NT2/D1 (cell line): ENCODE measurements around the gene PLA2G2C.

Experiments used
- SUZ12 ChIP-seq: IDR thresholded peaks from 2 replicates; pipeline ENCODE4 v1.6.1; 2011; ENCODE audit not compliant: insufficient read length, insufficient read depth; ENCODE audit errors: extremely low read depth
- YY1 ChIP-seq: IDR thresholded peaks from 2 replicates; pipeline ENCODE4 v1.6.1; 2011; ENCODE audit not compliant: insufficient read length, insufficient read depth
- ZNF274 ChIP-seq: IDR thresholded peaks from 2 replicates; pipeline ENCODE4 v1.6.1; 2011; ENCODE audit warnings: mild to moderate bottlenecking, low read depth, low read length

GRCh38 chr1:20202166-20202565, 15.8 kb upstream of the PLA2G2C start:
- no peak for TF ChIP-seq YY1
- TF ChIP-seq SUZ12: no peak
- TF ChIP-seq ZNF274: no peak
